ENCODE measurements around the gene SOX5. TPM values are rescaled to one million over a fixed set of nuclear protein-coding genes. Genes with fewer than 3 reads are reported as not detected.

Gene SOX5
- total and polyA plus RNA-seq, 9 of the 15 experiments (the other 6 are each of a cell fraction or from before 2014, with no cell fraction given), result 8.3 to 16.5 (median 11.9) TPM

DNA sequence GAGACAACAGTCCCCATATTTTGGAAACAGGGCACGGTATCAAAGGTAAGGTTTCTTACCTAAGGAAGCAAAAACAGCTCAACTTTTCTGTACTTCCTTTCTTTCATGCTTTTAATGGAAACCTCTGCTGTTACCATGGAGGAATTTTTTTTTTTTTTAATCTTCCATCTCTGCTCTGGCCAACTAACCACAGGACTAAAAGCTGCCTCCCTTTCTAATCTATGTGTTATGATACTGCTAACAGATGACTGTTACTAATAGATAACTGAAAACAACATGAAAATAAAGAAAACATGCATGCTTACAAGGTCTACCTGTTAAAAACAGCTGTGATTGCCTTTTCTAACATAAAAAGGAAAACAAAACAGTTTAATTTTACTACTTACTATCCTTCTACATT is 168.4 kb downstream of the SOX5 start (continued):
- TF ChIP-seq, protein P1, sequence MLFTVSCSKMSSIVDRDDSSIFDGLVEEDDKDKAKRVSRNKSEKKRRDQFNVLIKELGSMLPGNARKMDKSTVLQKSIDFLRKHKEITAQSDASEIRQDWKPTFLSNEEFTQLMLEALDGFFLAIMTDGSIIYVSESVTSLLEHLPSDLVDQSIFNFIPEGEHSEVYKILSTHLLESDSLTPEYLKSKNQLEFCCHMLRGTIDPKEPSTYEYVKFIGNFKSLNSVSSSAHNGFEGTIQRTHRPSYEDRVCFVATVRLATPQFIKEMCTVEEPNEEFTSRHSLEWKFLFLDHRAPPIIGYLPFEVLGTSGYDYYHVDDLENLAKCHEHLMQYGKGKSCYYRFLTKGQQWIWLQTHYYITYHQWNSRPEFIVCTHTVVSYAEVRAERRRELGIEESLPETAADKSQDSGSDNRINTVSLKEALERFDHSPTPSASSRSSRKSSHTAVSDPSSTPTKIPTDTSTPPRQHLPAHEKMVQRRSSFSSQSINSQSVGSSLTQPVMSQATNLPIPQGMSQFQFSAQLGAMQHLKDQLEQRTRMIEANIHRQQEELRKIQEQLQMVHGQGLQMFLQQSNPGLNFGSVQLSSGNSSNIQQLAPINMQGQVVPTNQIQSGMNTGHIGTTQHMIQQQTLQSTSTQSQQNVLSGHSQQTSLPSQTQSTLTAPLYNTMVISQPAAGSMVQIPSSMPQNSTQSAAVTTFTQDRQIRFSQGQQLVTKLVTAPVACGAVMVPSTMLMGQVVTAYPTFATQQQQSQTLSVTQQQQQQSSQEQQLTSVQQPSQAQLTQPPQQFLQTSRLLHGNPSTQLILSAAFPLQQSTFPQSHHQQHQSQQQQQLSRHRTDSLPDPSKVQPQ (CRISPR knock-in tag; IDR thresholded peaks at IDR 0.05; ENCODE audit: borderline replicate concordance), result no peak
- TF ChIP-seq CEBPG (CRISPR knock-in tag; IDR thresholded peaks at IDR 0.05) (no peak), CEBPG (tag; conservative IDR thresholded peaks at IDR 0.05 in 1 of 2, IDR thresholded peaks at IDR 0.05 in 1 of 2) (no peak), ERF (CRISPR knock-in tag; IDR thresholded peaks at IDR 0.05) (no peak), ELF4 (CRISPR knock-in tag; IDR thresholded peaks at IDR 0.05) (peak; percentile 8; the same call in 1 of the 2 replicates), ZEB2 (IDR thresholded peaks at IDR 0.05) (0 out of 2 replicates have a peak, but pooled peaks have one; percentile 27), NFRKB (IDR thresholded peaks at IDR 0.05; ENCODE audit: low read depth) (no peak), ZNF695 (CRISPR knock-in tag; IDR thresholded peaks at IDR 0.05) (no peak), ADNP (tag; IDR thresholded peaks at IDR 0.05) (peak; percentile 47; the same call in 1 of the 2 replicates), SMARCA4 (IDR thresholded peaks at IDR 0.05) (peak; percentile 90), ATF1 (CRISPR knock-in tag; IDR thresholded peaks at IDR 0.05) (no peak), ATF1 (tag; IDR thresholded peaks at IDR 0.05) (0 out of 2 replicates have a peak, but pooled peaks have one; percentile 26)
- TF ChIP-seq, protein P2, sequence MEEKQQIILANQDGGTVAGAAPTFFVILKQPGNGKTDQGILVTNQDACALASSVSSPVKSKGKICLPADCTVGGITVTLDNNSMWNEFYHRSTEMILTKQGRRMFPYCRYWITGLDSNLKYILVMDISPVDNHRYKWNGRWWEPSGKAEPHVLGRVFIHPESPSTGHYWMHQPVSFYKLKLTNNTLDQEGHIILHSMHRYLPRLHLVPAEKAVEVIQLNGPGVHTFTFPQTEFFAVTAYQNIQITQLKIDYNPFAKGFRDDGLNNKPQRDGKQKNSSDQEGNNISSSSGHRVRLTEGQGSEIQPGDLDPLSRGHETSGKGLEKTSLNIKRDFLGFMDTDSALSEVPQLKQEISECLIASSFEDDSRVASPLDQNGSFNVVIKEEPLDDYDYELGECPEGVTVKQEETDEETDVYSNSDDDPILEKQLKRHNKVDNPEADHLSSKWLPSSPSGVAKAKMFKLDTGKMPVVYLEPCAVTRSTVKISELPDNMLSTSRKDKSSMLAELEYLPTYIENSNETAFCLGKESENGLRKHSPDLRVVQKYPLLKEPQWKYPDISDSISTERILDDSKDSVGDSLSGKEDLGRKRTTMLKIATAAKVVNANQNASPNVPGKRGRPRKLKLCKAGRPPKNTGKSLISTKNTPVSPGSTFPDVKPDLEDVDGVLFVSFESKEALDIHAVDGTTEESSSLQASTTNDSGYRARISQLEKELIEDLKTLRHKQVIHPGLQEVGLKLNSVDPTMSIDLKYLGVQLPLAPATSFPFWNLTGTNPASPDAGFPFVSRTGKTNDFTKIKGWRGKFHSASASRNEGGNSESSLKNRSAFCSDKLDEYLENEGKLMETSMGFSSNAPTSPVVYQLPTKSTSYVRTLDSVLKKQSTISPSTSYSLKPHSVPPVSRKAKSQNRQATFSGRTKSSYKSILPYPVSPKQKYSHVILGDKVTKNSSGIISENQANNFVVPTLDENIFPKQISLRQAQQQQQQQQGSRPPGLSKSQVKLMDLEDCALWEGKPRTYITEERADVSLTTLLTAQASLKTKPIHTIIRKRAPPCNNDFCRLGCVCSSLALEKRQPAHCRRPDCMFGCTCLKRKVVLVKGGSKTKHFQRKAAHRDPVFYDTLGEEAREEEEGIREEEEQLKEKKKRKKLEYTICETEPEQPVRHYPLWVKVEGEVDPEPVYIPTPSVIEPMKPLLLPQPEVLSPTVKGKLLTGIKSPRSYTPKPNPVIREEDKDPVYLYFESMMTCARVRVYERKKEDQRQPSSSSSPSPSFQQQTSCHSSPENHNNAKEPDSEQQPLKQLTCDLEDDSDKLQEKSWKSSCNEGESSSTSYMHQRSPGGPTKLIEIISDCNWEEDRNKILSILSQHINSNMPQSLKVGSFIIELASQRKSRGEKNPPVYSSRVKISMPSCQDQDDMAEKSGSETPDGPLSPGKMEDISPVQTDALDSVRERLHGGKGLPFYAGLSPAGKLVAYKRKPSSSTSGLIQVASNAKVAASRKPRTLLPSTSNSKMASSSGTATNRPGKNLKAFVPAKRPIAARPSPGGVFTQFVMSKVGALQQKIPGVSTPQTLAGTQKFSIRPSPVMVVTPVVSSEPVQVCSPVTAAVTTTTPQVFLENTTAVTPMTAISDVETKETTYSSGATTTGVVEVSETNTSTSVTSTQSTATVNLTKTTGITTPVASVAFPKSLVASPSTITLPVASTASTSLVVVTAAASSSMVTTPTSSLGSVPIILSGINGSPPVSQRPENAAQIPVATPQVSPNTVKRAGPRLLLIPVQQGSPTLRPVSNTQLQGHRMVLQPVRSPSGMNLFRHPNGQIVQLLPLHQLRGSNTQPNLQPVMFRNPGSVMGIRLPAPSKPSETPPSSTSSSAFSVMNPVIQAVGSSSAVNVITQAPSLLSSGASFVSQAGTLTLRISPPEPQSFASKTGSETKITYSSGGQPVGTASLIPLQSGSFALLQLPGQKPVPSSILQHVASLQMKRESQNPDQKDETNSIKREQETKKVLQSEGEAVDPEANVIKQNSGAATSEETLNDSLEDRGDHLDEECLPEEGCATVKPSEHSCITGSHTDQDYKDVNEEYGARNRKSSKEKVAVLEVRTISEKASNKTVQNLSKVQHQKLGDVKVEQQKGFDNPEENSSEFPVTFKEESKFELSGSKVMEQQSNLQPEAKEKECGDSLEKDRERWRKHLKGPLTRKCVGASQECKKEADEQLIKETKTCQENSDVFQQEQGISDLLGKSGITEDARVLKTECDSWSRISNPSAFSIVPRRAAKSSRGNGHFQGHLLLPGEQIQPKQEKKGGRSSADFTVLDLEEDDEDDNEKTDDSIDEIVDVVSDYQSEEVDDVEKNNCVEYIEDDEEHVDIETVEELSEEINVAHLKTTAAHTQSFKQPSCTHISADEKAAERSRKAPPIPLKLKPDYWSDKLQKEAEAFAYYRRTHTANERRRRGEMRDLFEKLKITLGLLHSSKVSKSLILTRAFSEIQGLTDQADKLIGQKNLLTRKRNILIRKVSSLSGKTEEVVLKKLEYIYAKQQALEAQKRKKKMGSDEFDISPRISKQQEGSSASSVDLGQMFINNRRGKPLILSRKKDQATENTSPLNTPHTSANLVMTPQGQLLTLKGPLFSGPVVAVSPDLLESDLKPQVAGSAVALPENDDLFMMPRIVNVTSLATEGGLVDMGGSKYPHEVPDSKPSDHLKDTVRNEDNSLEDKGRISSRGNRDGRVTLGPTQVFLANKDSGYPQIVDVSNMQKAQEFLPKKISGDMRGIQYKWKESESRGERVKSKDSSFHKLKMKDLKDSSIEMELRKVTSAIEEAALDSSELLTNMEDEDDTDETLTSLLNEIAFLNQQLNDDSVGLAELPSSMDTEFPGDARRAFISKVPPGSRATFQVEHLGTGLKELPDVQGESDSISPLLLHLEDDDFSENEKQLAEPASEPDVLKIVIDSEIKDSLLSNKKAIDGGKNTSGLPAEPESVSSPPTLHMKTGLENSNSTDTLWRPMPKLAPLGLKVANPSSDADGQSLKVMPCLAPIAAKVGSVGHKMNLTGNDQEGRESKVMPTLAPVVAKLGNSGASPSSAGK (IDR thresholded peaks at IDR 0.05), result no peak
- TF ChIP-seq, protein P3, sequence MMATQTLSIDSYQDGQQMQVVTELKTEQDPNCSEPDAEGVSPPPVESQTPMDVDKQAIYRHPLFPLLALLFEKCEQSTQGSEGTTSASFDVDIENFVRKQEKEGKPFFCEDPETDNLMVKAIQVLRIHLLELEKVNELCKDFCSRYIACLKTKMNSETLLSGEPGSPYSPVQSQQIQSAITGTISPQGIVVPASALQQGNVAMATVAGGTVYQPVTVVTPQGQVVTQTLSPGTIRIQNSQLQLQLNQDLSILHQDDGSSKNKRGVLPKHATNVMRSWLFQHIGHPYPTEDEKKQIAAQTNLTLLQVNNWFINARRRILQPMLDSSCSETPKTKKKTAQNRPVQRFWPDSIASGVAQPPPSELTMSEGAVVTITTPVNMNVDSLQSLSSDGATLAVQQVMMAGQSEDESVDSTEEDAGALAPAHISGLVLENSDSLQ (IDR thresholded peaks at IDR 0.05), result no peak
